GM12875 (cell line): Measurements from ENCODE around the gene UNC13D.

Source experiments
- H3K4me3 ChIP-seq: one replicate; pipeline ENCODE4 v1.5.1; 2011; ENCODE audit warnings: low read depth, low read length, control low read depth
- TF ChIP-seq, protein P1 (sequence below): IDR thresholded peaks from 2 replicates; pipeline ENCODE4 v1.5.1; 2011; ENCODE audit warnings: low read depth, mild to moderate bottlenecking, control low read depth, inconsistent platforms, low read length, moderate library complexity, borderline replicate concordance; ENCODE audit not compliant: insufficient read depth

Gene UNC13D

GRCh38 chr17:75824050-75824552, 20.1 kb downstream of the UNC13D start:
- TF ChIP-seq, protein P1, sequence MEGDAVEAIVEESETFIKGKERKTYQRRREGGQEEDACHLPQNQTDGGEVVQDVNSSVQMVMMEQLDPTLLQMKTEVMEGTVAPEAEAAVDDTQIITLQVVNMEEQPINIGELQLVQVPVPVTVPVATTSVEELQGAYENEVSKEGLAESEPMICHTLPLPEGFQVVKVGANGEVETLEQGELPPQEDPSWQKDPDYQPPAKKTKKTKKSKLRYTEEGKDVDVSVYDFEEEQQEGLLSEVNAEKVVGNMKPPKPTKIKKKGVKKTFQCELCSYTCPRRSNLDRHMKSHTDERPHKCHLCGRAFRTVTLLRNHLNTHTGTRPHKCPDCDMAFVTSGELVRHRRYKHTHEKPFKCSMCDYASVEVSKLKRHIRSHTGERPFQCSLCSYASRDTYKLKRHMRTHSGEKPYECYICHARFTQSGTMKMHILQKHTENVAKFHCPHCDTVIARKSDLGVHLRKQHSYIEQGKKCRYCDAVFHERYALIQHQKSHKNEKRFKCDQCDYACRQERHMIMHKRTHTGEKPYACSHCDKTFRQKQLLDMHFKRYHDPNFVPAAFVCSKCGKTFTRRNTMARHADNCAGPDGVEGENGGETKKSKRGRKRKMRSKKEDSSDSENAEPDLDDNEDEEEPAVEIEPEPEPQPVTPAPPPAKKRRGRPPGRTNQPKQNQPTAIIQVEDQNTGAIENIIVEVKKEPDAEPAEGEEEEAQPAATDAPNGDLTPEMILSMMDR: no peak
- H3K4me3 ChIP-seq: no peak overlapping the region

GRCh38 chr17:75823257-75824041, 20.8 kb downstream of the UNC13D start:
- H3K4me3 ChIP-seq: no peak overlapping the region
- TF ChIP-seq, protein P1: no peak

DNA sequence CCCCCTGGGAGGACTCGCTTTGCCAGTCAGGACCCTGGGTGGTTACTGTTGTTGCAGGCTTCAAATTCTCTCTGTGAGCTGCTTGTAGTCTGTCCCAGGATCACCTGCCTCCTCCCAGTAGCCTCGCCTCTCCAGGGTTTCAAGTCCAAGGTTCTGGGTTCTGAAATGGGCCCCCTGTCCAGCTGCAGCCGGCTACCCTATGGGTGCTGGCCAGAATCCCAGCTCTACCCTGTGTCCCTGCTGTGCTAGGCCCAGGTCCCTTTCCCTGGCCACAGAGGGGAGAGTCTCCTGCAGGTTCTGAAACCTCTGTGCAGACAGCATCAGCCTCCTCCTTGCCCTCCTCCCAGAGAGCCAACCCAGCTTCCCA, 21.4 kb downstream of the UNC13D start:
- H3K4me3 ChIP-seq: no peak overlapping the region
- TF ChIP-seq, protein P1: no peak

DNA sequence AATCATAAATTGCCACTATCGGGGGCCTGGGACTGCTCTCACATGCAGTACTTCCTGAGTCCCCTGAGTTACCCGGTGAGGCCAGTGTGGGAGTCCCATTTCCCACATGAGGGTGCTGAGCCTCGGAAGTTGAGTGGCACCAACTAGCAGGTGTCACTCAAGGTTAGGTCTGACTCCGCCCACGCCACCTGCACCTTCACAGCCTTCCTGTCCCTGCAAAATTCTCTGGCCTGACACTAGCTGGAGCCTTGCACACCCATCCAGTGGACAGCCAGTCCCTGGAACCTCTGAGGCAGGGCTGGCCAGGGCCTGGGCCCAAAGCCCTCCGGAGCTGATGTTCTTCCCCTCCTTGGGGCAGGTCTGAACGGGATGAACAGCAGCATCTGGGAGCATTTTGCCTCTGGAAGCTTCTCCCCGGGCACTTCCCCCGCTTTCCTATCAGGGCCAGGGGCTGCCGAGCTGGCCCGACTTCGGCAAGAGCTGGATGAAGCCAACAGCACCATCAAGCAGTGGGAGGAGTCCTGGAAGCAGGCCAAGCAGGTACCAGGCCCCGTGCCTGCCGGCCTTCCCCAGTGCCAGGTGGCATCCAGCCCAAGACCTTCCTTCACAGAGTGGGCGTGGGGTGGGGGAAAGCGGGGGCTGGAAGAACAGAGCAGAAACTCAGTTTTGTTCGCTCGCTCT, 21.9 kb downstream of the UNC13D start:
- TF ChIP-seq, protein P1: no peak
- H3K4me3 ChIP-seq: no peak overlapping the region

DNA sequence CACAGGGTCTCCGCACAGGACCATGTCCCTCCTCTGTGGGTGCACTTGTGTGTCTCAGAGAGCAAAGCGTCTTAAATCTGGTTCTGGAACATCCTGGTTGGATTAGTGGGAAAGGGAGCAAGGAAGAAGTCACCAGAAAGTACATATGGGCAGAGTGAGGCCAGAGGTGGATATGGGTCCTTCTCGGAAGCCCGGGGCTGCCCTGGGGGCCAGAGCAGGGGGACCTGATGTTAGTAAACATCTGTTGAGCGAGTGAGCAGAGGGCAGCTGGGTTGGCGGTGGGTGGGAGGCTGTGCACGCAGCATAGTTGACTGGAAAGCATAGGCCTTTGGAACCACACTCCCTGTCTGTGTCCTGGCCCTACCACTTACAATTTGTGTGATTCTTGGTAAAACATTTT, 22.7 kb downstream of the UNC13D start:
- TF ChIP-seq, protein P1: no peak
- H3K4me3 ChIP-seq: no peak overlapping the region

- no peak overlapping the region for H3K4me3 ChIP-seq
- TF ChIP-seq, protein P1: no peak
These were observed 23.8 kb downstream of the UNC13D start for GRCh38 chr17:75820094-75821080.
